Skeletal muscle cell (primary cell): ENCODE measurements around the gene POLR3F.

ENCODE experiments used
- DNase-seq: peaks from one replicate; pipeline ENCODE4 v3.0.0-alpha.2; 2010; ENCODE audit warnings: low read depth
- H3K4me3 ChIP-seq: 2 replicates; pipeline ENCODE4 v1.5.1; 2011; ENCODE audit warnings: low read depth, mild to moderate bottlenecking, control low read depth, low read length, moderate library complexity

Gene POLR3F

GRCh38 chr20:18466894-18467730 is at the start of gene POLR3F, which contains the start of gene DZANK1:
Gene POLR3F, plus strand, starts transcription at chr20:18467390. Its CDS starts 117 bp downstream, at chr20:18467507.
Gene DZANK1, minus strand, starts transcription at chr20:18467030. Its CDS starts 1,672 bp downstream, at chr20:18465358.
- H3K4me3 ChIP-seq = peak within 1 kb of the TSS; percentile 90
- DNase-seq = peak; percentile 83

- no peak for DNase-seq
- no peak overlapping the region for H3K4me3 ChIP-seq
Observed at GRCh38 chr20:18421608-18422007, 45.6 kb upstream of the POLR3F start.

- H3K4me3 ChIP-seq = no peak overlapping the region
- DNase-seq = no peak
Observed at GRCh38 chr20:18427214-18427613, 40.0 kb upstream of the POLR3F start.

- peak; percentile 51 for DNase-seq
- no peak overlapping the region for H3K4me3 ChIP-seq
Observed at GRCh38 chr20:18428490-18429173, 38.6 kb upstream of the POLR3F start.

- H3K4me3 ChIP-seq = no peak overlapping the region
- DNase-seq = no peak
Observed at GRCh38 chr20:18430172-18430826, 36.9 kb upstream of the POLR3F start.

- no peak overlapping the region for H3K4me3 ChIP-seq
- no peak for DNase-seq
Observed at GRCh38 chr20:18431206-18431605, 36.0 kb upstream of the POLR3F start.

- no peak overlapping the region for H3K4me3 ChIP-seq
- no peak for DNase-seq
Observed at GRCh38 chr20:18436847-18437246, 30.3 kb upstream of the POLR3F start.

GRCh38 chr20:18440403-18440802 is 26.8 kb upstream of the POLR3F start:
- H3K4me3 ChIP-seq = no peak overlapping the region
- no peak for DNase-seq

GRCh38 chr20:18443886-18444285 is 23.3 kb upstream of the POLR3F start:
- H3K4me3 ChIP-seq = no peak overlapping the region
- DNase-seq = peak; percentile 6

- H3K4me3 ChIP-seq = no peak overlapping the region
- no peak for DNase-seq
Observed at GRCh38 chr20:18456600-18456999, 10.6 kb upstream of the POLR3F start.

GRCh38 chr20:18465536-18466200 is 1.5 kb upstream of the POLR3F start:
- H3K4me3 ChIP-seq = no peak overlapping the region
- no peak for DNase-seq

- no peak for DNase-seq
- peak overlapping the region; percentile 90 for H3K4me3 ChIP-seq
Observed at GRCh38 chr20:18466574-18466893, 656 bp upstream of the POLR3F start.

- no peak for DNase-seq
- no peak overlapping the region for H3K4me3 ChIP-seq
Observed at GRCh38 chr20:18477218-18477617, 10.0 kb downstream of the POLR3F start.

GRCh38 chr20:18477821-18478220 is 10.6 kb downstream of the POLR3F start:
- no peak overlapping the region for H3K4me3 ChIP-seq
- no peak for DNase-seq

GRCh38 chr20:18481596-18481995 is 14.4 kb downstream of the POLR3F start:
- DNase-seq = no peak
- no peak overlapping the region for H3K4me3 ChIP-seq

- no peak for DNase-seq
- H3K4me3 ChIP-seq = no peak overlapping the region
Observed at GRCh38 chr20:18488301-18488700, 21.1 kb downstream of the POLR3F start.

- H3K4me3 ChIP-seq = peak overlapping the region; percentile 89
- DNase-seq = no peak
Observed at GRCh38 chr20:18496042-18496441, 28.9 kb downstream of the POLR3F start.

GRCh38 chr20:18496740-18497592 is 29.8 kb downstream of the POLR3F start, which contains the start of gene RBBP9:
Gene RBBP9, minus strand, starts transcription at chr20:18497225. Its CDS starts 58 bp downstream, at chr20:18497167.
- peak within 1 kb of the TSS; percentile 89 for H3K4me3 ChIP-seq
- peak; percentile 39 for DNase-seq

- H3K4me3 ChIP-seq = no peak overlapping the region
- no peak for DNase-seq
Observed at GRCh38 chr20:18497603-18498002, 30.4 kb downstream of the POLR3F start.
